GM19452 (cell line): Measurements from ENCODE around the gene OXNAD1.
A peak's percentile ranks its signal among the peaks of the same experiment; 100 is the strongest.

ENCODE experiments used
- ATAC-seq: cut with Tn5 transposase; IDR thresholded peaks from one replicate; pipeline ENCODE4 v1.9.1; 2021; ENCODE audit not compliant: unreplicated experiment

OXNAD1 gene

GRCh38 chr3:16325850-16326249 is 60.8 kb downstream of the OXNAD1 start:
- no peak for ATAC-seq

- no peak for ATAC-seq
Measured at GRCh38 chr3:16326724-16327349, 61.8 kb downstream of the OXNAD1 start.

GRCh38 chr3:16328124-16328523 is 63.1 kb downstream of the OXNAD1 start:
- ATAC-seq: no peak

GRCh38 chr3:16329036-16329825 is 64.2 kb downstream of the OXNAD1 start:
- no peak for ATAC-seq

- no peak for ATAC-seq
Measured at GRCh38 chr3:16329826-16330129, 64.8 kb downstream of the OXNAD1 start.

GRCh38 chr3:16330351-16330750 is 65.3 kb downstream of the OXNAD1 start:
- no peak for ATAC-seq

- no peak for ATAC-seq
Measured at GRCh38 chr3:16331319-16331883, 66.4 kb downstream of the OXNAD1 start.

- ATAC-seq: no peak
Measured at GRCh38 chr3:16332904-16333426, 68.0 kb downstream of the OXNAD1 start.

- ATAC-seq: no peak
Measured at GRCh38 chr3:16334909-16335308, 69.9 kb downstream of the OXNAD1 start.

- no peak for ATAC-seq
Measured at GRCh38 chr3:16335333-16335732, 70.3 kb downstream of the OXNAD1 start.

- ATAC-seq: no peak
Measured at GRCh38 chr3:16335772-16336645, 71.0 kb downstream of the OXNAD1 start.

- ATAC-seq: no peak
Measured at GRCh38 chr3:16336825-16337224, 71.8 kb downstream of the OXNAD1 start.

- peak; percentile 94 for ATAC-seq
Measured at GRCh38 chr3:16337856-16338540, 73.0 kb downstream of the OXNAD1 start.

- ATAC-seq: no peak
Measured at GRCh38 chr3:16338999-16339398, 74.0 kb downstream of the OXNAD1 start.

GRCh38 chr3:16343101-16343500 is 78.1 kb downstream of the OXNAD1 start:
- ATAC-seq: no peak

- ATAC-seq: no peak
Measured at GRCh38 chr3:16346413-16347081, 81.5 kb downstream of the OXNAD1 start.

- ATAC-seq: no peak
Measured at GRCh38 chr3:16347548-16347947, 82.5 kb downstream of the OXNAD1 start.

- ATAC-seq: no peak
Measured at GRCh38 chr3:16349986-16350596, 85.1 kb downstream of the OXNAD1 start.

- ATAC-seq: no peak
Measured at GRCh38 chr3:16350597-16351318, 85.7 kb downstream of the OXNAD1 start.
